Fibroblast of upper back skin (primary cell): ENCODE measurements around the gene ZDHHC8.

ENCODE experiments used
- DNase-seq: peaks from one replicate; pipeline ENCODE4 v3.0.0-alpha.2; 2013

ZDHHC8 gene

GRCh38 chr22:20131859-20132685 is 468 bp downstream of the ZDHHC8 start:
- no peak for DNase-seq

GRCh38 chr22:20132686-20133246 is 1.2 kb downstream of the ZDHHC8 start:
- no peak for DNase-seq

GRCh38 chr22:20133930-20134549 is 2.4 kb downstream of the ZDHHC8 start:
- no peak for DNase-seq

DNA sequence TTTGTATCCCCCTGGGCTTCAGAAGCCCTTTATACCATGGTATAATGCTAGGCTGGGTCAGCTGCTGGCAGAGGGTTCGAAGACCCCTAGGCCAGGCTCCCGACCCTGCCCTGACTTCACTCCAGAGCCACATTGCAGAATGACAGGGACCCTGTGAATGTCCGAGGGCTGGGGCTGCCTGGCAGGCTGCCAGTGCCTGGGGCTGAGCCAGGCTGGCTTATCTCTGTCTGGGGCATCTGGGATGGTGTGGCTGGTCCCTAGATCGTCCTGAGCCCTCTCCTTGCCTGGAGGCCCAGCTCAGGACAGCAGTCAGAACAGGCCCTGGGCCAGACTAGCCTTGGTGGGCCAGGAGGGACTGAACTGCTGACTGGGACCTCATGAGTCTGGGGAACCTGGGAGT is 3.7 kb downstream of the ZDHHC8 start:
- no peak for DNase-seq

DNA sequence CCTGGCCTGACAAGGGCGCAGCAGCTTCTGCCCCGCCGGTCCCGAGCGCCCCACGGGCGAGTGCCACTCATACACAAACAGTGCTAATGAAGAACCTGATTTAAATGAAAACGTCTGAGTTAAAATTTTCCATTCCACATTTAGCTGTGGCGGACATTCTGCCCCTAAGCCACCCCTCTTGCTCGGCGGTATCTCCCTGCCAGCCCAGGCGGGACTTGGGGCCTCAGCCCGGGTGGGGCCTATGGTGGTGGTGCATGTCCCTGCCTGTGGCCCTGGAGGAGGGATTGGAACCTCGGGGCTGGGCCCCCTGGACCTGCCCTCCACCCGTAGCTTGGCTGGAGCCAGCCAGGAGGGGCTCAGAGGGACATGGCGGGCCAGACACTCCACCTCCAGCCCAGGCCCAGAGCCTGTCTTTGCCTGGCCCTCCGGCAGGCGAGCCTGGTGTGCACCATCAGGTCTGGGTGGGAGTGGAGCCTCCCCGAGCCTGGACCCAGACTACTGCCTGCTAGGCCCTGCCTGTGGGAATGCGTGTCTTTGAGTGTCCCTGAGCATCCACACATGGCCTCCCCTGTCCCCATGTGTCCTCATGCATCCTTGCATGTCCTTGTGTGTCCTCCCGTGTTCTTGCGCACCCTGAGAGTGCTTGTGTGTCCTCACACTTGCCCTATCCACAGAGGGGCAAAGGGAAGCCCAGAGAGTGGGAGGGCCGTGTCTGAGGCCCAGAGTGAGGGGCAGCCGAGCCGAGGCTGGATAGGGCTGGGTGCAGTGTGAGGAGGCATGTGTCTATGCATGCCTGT is 4.4 kb downstream of the ZDHHC8 start:
- DNase-seq: no peak

GRCh38 chr22:20136603-20136873 is 4.9 kb downstream of the ZDHHC8 start:
- DNase-seq: no peak

- DNase-seq: no peak
Observed at GRCh38 chr22:20137113-20137512, 5.5 kb downstream of the ZDHHC8 start.

GRCh38 chr22:20137671-20138416 is 6.2 kb downstream of the ZDHHC8 start:
- no peak for DNase-seq

DNA sequence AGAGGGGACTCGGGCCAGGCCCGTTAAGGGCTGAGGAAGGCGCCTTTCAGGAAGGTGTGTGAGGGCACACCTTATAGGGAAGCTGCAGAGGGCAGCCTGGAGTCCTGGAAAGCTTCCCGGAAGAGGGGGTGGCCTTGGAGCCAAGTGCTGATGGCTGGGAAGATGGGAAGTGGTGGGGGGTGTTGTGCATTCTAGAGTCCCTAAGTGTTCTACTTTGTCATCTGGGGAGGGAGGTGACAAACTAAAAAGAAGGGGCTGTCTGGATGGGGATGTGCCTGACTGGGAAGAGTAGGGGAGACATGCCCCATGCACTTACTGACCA is 6.8 kb downstream of the ZDHHC8 start:
- DNase-seq: no peak

DNA sequence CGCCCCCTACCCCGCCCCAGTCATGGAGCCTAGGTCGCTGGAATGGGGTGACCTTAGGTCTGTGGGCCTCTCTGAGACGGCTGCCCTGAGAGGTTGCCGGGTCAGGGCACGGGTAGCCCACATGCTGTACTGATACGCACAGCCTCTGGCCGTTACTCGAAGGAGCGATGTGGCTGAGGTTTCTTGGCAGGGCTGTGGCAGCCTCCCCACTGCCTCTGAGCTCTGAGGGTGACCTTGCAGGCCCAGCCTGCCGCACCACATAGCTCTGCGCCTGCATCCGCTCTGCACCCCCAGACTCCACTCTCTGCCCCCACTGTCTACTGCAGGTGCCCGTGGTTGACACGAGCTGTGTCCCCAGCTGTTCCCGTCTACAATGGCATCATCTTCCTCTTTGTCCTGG is 7.3 kb downstream of the ZDHHC8 start:
- no peak for DNase-seq

GRCh38 chr22:20139391-20140106 is 7.9 kb downstream of the ZDHHC8 start:
- DNase-seq: no peak

- no peak for DNase-seq
Observed at GRCh38 chr22:20140107-20140445, 8.5 kb downstream of the ZDHHC8 start.

DNA sequence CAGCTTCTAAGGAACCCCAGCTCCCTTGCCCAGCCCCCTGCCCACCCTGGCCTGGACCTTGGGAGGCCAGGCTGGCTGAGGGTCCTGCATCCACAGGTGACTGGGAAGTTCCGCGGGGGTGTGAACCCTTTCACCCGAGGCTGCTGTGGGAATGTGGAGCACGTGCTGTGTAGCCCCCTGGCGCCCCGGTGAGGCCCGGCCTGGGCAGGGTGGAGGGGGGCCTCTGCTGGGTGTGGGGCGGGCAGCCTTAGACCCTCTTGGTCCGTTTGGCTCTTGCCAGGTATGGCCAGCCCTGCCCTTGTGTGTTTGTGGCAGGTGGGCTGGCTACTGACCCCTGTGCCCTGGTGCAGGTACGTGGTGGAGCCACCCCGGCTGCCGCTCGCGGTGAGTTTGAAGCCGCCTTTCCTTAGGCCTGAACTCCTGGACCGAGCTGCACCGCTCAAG is 8.9 kb downstream of the ZDHHC8 start:
- no peak for DNase-seq

- peak; percentile 68 for DNase-seq
Observed at GRCh38 chr22:20141186-20142077, 9.8 kb downstream of the ZDHHC8 start.

GRCh38 chr22:20142711-20143621 is 11.4 kb downstream of the ZDHHC8 start:
- DNase-seq: no peak

GRCh38 chr22:20143883-20144665 is 12.5 kb downstream of the ZDHHC8 start:
- no peak for DNase-seq

- DNase-seq: no peak
Observed at GRCh38 chr22:20145206-20145831, 13.7 kb downstream of the ZDHHC8 start.

DNA sequence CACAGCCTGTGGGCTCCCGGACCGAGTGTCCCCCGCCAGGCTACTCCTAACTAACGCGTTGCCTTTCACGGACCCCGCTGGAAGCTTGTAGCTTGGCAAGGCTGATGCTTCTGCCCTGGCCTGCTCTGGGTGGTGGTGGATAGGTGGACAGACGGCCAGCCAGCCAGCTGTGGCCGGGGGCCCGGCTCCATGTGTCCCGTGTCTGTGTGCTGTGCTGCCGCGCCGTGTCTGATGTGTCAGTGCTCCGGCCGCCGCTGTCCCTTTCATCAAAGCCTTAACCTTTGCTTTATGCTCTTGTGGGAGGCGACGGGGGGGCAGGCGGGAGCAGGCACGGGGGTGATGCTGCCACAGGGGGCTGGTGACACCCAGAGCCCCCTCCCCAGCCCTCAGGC is 14.2 kb downstream of the ZDHHC8 start:
- DNase-seq: no peak

DNA sequence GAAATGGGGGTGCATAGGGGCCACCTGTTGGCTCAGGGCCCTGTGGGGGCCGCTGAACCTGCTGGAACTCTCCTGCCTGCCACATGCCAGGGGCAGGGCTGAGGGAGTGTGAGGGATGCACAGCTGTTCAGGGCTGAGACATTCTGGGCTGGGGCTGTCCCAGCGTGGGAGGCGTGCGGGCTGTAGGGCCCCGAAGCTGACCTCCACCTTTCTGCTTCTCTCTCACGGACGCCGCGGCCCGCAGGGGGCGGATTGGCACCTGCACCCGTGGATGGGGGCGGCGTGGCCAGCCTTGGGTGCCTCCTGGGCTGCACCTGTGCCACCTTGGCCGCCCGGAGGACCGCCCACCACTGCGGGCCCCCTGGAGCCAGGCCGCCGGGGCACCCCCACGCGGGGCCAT is 15.2 kb downstream of the ZDHHC8 start:
- no peak for DNase-seq
